CD4-positive, CD25-positive, alpha-beta regulatory T cell (primary cell): Measurements from ENCODE around the gene ELMO1. TPM values are rescaled to one million over a fixed set of nuclear protein-coding genes. Genes with fewer than 3 reads are reported as not detected.

Source experiments
- ATAC-seq, 2 donors: fragments of 150-1000 bp; cut with Tn5 transposase; one replicate each; pipeline ENCODE4 v1.10.0; 2021; ENCODE audit warnings: low read depth in 2 of 2, moderate number of reproducible peaks in 2 of 2, moderate library complexity in 1 of 2
- DNase-seq, 3 donors: peaks; one replicate each; pipeline versions ENCODE4 v3.0.0 to v3.0.0-alpha.2; 2012 to 2022; ENCODE audit warnings: mixed read lengths in 1 of 3
- H3K27ac ChIP-seq: one replicate; pipeline ENCODE4 v1.7.0; 2013; ENCODE audit warnings: mild to moderate bottlenecking, low read length; ENCODE audit not compliant: insufficient read depth, poor library complexity, severe bottlenecking
- H3K27me3 ChIP-seq: one replicate; pipeline ENCODE4 v1.7.0; 2013; ENCODE audit warnings: low read length; ENCODE audit not compliant: control insufficient read depth, insufficient read depth
- H3K36me3 ChIP-seq: one replicate; pipeline ENCODE4 v1.7.0; 2013; ENCODE audit warnings: mild to moderate bottlenecking, low read length, moderate library complexity; ENCODE audit not compliant: control insufficient read depth, insufficient read depth
- H3K4me1 ChIP-seq: 2 replicates; pipeline ENCODE4 v1.7.0; 2013; ENCODE audit warnings: mild to moderate bottlenecking, low read length; ENCODE audit not compliant: insufficient read depth, control insufficient read depth, poor library complexity, severe bottlenecking
- H3K4me3 ChIP-seq: one replicate; pipeline ENCODE4 v1.7.0; 2013; ENCODE audit warnings: low read depth, mild to moderate bottlenecking, low read length, moderate library complexity
- H3K9me3 ChIP-seq, 2 experiments: 1 replicate in 1 of 2; 2 replicates in 1 of 2; pipeline ENCODE4 v1.7.0; 2013; ENCODE audit warnings: low read length in 2 of 2, mild to moderate bottlenecking in 1 of 2, moderate library complexity in 1 of 2; ENCODE audit not compliant: control insufficient read depth in 2 of 2
- H3K27ac Mint-ChIP-seq, 3 donors: one replicate each; pipeline ENCODE4 v1.8.0; 2020 to 2022; ENCODE audit warnings: mild to moderate bottlenecking in 3 of 3, mixed read lengths in 3 of 3, moderate library complexity in 2 of 3
- H3K27me3 Mint-ChIP-seq: one replicate; pipeline ENCODE4 v1.8.0; 2022; ENCODE audit warnings: mild to moderate bottlenecking, mixed read lengths
- H3K36me3 Mint-ChIP-seq: one replicate; pipeline ENCODE4 v1.8.0; 2020; ENCODE audit warnings: mixed read lengths
- H3K4me1 Mint-ChIP-seq, 4 donors: one replicate each; pipeline ENCODE4 v1.8.0; 2020 to 2022; ENCODE audit warnings: mixed read lengths in 4 of 4, mild to moderate bottlenecking in 1 of 4
- H3K4me3 Mint-ChIP-seq, 4 donors: one replicate each; pipeline ENCODE4 v1.8.0; 2020 to 2022; ENCODE audit warnings: mild to moderate bottlenecking in 4 of 4, mixed read lengths in 4 of 4, moderate library complexity in 3 of 4
- H3K9me3 Mint-ChIP-seq, 7 donors: one replicate each; pipeline ENCODE4 v1.8.0; 2020 to 2022; ENCODE audit warnings: mixed read lengths in 7 of 7, mild to moderate bottlenecking in 3 of 7, moderate library complexity in 2 of 7
- polyA plus RNA-seq, 4 donors: library from polyadenylated mRNA; unstranded; fragments of 300-500 nt; fragmentation: Illumina TruSeq; gene quantifications; one replicate each; pipeline ENCODE4 v1.2.3, GENCODE V29; 2021
- total RNA-seq: library from RNA; stranded (reverse); gene quantifications from one replicate; pipeline ENCODE4 v1.2.3, GENCODE V29; 2022

The ELMO1 gene
- total and polyA plus RNA-seq, 5 donors from 2014 or later = 39.5 to 162 (median 53.5) TPM

- ATAC-seq = no peak
- H3K36me3 Mint-ChIP-seq = peaks cover 14% of the 10 kb centered on the region
- H3K27me3 Mint-ChIP-seq = no peaks in the 10 kb centered on the region
- DNase-seq = no peak
- no peak overlapping the region for H3K4me3 Mint-ChIP-seq
- H3K4me1 ChIP-seq = peaks cover 25% of the 10 kb centered on the region
- no peaks in the 10 kb centered on the region for H3K9me3 ChIP-seq
- H3K9me3 Mint-ChIP-seq = peaks cover 0 to 2% (median 0%) of the 10 kb centered on the region in 7 donors
- no peaks in the 10 kb centered on the region for H3K36me3 ChIP-seq
- H3K27ac ChIP-seq = no peak overlapping the region
- peak overlapping the region; percentile 59 to 84 (median 73) for H3K27ac Mint-ChIP-seq
- peaks cover 26 to 61% (median 46%) of the 10 kb centered on the region in 4 donors for H3K4me1 Mint-ChIP-seq
- no peak overlapping the region for H3K4me3 ChIP-seq
- H3K27me3 ChIP-seq = no peaks in the 10 kb centered on the region
Observed at GRCh38 chr7:37285706-37286453, 162.8 kb downstream of the ELMO1 start.

DNA sequence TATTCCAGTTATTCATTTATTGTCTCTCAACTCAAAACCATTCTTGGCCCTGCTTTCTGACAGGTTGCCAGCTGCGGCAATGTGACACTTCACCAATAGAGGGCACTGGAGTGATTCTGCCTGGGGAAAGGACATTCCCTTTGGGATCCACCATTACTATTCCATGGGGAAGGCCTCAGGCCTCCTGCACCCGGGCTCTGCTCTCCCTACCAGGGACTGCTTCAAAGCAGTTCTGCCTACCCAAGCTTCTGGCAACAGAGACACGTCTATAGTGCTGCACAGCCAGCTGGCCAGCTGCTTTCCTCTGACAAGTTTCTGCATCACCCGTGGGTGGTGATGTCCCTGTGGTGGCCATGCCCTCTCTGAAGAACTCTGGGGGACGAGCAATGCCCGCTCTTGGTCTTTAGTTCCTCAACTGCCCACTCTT, 163.8 kb downstream of the ELMO1 start:
- Mint-ChIP-seq H3K27ac (peak overlapping the region in 2 of 3 donors; percentile 18 to 38), H3K4me1 (peaks cover 21 to 63% (median 46%) of the 10 kb centered on the region in 4 donors), H3K27me3 (no peaks in the 10 kb centered on the region), H3K4me3 (no peak overlapping the region), H3K9me3 (peaks cover 0 to 2% (median 0%) of the 10 kb centered on the region in 7 donors), H3K36me3 (peaks cover 11% of the 10 kb centered on the region)
- Histone ChIP-seq H3K4me3 (no peak overlapping the region), H3K27ac (no peak overlapping the region), H3K27me3 (no peaks in the 10 kb centered on the region), H3K9me3 (no peaks in the 10 kb centered on the region), H3K36me3 (no peaks in the 10 kb centered on the region), H3K4me1 (peaks cover 25% of the 10 kb centered on the region)
- ATAC-seq (peak in 1 of 2 donors; percentile 34), DNase-seq (peak; percentile 14 to 27 (median 26))

GRCh38 chr7:37284285-37284684, 164.4 kb downstream of the ELMO1 start:
- no peaks in the 10 kb centered on the region for H3K9me3 ChIP-seq
- H3K4me3 Mint-ChIP-seq = no peak overlapping the region
- H3K4me3 ChIP-seq = no peak overlapping the region
- ATAC-seq = no peak
- DNase-seq = no peak
- H3K27me3 Mint-ChIP-seq = no peaks in the 10 kb centered on the region
- peaks cover 0 to 2% (median 0%) of the 10 kb centered on the region in 7 donors for H3K9me3 Mint-ChIP-seq
- no peak overlapping the region for H3K27ac ChIP-seq
- H3K36me3 Mint-ChIP-seq = peaks cover 11% of the 10 kb centered on the region
- peaks cover 22% of the 10 kb centered on the region for H3K4me1 ChIP-seq
- peak overlapping the region in 1 of 3 donors; percentile 56 for H3K27ac Mint-ChIP-seq
- peaks cover 21 to 59% (median 46%) of the 10 kb centered on the region in 4 donors for H3K4me1 Mint-ChIP-seq
- H3K36me3 ChIP-seq = no peaks in the 10 kb centered on the region
- H3K27me3 ChIP-seq = no peaks in the 10 kb centered on the region

DNA sequence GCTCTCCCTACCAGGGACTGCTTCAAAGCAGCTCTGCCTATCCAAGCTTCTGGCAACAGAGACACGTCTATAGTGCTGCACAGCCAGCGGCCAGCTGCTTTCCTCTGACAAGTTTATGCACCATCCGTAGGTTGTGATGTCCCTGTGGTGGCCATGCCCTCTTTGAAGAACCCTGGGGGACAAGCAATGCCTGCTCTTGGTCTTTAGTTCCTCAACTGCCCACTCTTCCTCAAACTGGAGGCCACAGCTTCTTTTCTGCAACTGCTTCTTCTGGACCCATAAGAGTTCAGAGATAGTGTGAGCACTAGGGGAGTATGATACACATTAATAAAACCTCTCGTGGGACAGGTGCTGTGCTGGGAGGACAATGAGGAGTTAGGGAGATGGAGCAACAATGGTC, 164.9 kb downstream of the ELMO1 start:
- Mint-ChIP-seq H3K27ac (peak overlapping the region in 1 of 3 donors; percentile 56), H3K4me1 (peaks cover 21 to 54% (median 44%) of the 10 kb centered on the region in 4 donors)
- no peak for ATAC-seq

DNA sequence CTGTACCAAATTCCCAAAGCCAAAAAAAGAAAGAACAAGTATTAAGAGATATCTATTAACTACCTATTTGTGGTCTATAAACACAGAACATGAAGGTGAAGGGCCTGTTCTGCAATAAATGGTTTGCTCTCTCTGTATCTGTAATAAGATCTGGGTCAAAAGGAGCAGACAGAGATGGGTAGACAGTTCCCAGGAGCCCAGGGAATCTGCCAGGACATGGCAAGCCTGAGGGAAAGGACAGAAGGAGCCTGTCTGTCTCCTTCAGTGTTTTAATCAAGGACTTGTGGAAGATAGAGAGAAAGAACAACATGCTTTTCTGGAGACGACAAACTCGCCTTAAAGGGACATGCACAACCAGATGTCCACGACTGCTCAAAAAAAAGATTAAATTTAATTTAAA, 165.7 kb downstream of the ELMO1 start:
- H3K9me3 ChIP-seq = no peaks in the 10 kb centered on the region
- no peaks in the 10 kb centered on the region for H3K36me3 ChIP-seq
- no peak overlapping the region for H3K4me3 Mint-ChIP-seq
- H3K4me1 Mint-ChIP-seq = peaks cover 21 to 59% (median 50%) of the 10 kb centered on the region in 4 donors
- DNase-seq = no peak
- H3K36me3 Mint-ChIP-seq = peaks cover 11% of the 10 kb centered on the region
- peaks cover 22% of the 10 kb centered on the region for H3K4me1 ChIP-seq
- no peaks in the 10 kb centered on the region for H3K27me3 ChIP-seq
- no peak overlapping the region for H3K4me3 ChIP-seq
- H3K9me3 Mint-ChIP-seq = peaks cover 0 to 2% (median 0%) of the 10 kb centered on the region in 7 donors
- no peaks in the 10 kb centered on the region for H3K27me3 Mint-ChIP-seq
- no peak overlapping the region for H3K27ac Mint-ChIP-seq
- ATAC-seq = no peak
- H3K27ac ChIP-seq = no peak overlapping the region

More for the DNA sequence above, 164.9 kb downstream of the ELMO1 start:
- peaks cover 0 to 2% (median 0%) of the 10 kb centered on the region in 7 donors for H3K9me3 Mint-ChIP-seq
- Histone ChIP-seq H3K27me3 (no peaks in the 10 kb centered on the region), H3K27ac (no peak overlapping the region), H3K36me3 (no peaks in the 10 kb centered on the region), H3K4me3 (no peak overlapping the region), H3K9me3 (no peaks in the 10 kb centered on the region), H3K4me1 (peaks cover 22% of the 10 kb centered on the region)
- no peaks in the 10 kb centered on the region for H3K27me3 Mint-ChIP-seq
- H3K36me3 Mint-ChIP-seq = peaks cover 11% of the 10 kb centered on the region
- DNase-seq = no peak
- no peak overlapping the region for H3K4me3 Mint-ChIP-seq

- peaks cover 0 to 2% (median 0%) of the 10 kb centered on the region in 7 donors for H3K9me3 Mint-ChIP-seq
- peaks cover 19% of the 10 kb centered on the region for H3K4me1 ChIP-seq
- H3K36me3 Mint-ChIP-seq = peaks cover 13% of the 10 kb centered on the region
- ATAC-seq = no peak
- H3K4me3 ChIP-seq = no peak overlapping the region
- H3K36me3 ChIP-seq = no peaks in the 10 kb centered on the region
- H3K27me3 ChIP-seq = no peaks in the 10 kb centered on the region
- no peak overlapping the region for H3K27ac Mint-ChIP-seq
- H3K4me1 Mint-ChIP-seq = peaks cover 18 to 59% (median 46%) of the 10 kb centered on the region in 4 donors
- H3K27me3 Mint-ChIP-seq = no peaks in the 10 kb centered on the region
- no peak overlapping the region for H3K27ac ChIP-seq
- H3K9me3 ChIP-seq = no peaks in the 10 kb centered on the region
- H3K4me3 Mint-ChIP-seq = no peak overlapping the region
- no peak for DNase-seq
Observed at GRCh38 chr7:37282093-37282444, 166.6 kb downstream of the ELMO1 start.

DNA sequence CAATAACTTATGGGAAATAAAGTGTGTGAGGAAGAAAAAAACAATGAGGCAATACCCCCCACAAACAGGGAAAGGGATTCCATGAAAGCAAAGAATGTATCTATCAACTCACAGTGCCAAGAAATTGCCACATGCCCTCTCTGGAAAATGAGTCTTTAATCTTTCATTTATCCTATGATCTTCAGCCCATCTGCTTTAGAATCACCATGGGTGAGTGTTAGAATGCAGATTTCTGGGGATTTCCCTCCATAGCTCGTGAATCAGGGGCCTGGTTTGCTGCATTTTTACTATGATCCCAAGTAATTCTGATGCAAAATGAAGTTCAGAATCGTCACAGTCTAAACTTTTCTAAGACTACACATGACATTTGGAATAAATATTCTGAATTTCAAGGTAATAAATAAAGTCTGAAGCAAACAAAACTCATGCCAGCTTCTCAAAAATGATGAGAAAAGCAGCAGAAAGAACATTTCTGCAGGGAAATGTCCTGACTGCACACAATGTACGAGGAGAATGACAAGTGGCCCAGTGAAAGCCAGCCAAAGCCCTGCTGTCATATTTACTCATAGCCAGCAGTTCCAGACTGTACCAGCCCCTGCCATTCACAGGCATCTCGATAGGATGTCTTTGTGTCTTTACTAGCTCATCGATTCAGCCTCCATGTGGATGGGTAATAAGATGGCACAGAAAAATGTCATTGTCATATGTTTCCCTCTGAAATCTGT, 167.1 kb downstream of the ELMO1 start:
- Histone ChIP-seq H3K4me3 (no peak overlapping the region), H3K4me1 (peaks cover 17% of the 10 kb centered on the region), H3K9me3 (no peaks in the 10 kb centered on the region), H3K27ac (no peak overlapping the region), H3K36me3 (no peaks in the 10 kb centered on the region), H3K27me3 (no peaks in the 10 kb centered on the region)
- no peaks in the 10 kb centered on the region for H3K27me3 Mint-ChIP-seq
- H3K27ac Mint-ChIP-seq = peak overlapping the region in 2 of 3 donors; percentile 48 to 51
- DNase-seq (no peak), ATAC-seq (no peak)
- H3K4me1 Mint-ChIP-seq = peaks cover 23 to 61% (median 50%) of the 10 kb centered on the region in 4 donors
- no peak overlapping the region for H3K4me3 Mint-ChIP-seq
- H3K36me3 Mint-ChIP-seq = peaks cover 15% of the 10 kb centered on the region
- H3K9me3 Mint-ChIP-seq = peaks cover 0 to 2% (median 0%) of the 10 kb centered on the region in 7 donors
